Ectodermal cell (in vitro differentiated cells): ENCODE measurements around the gene SLC4A3. TPM values are rescaled to one million over a fixed set of nuclear protein-coding genes. Genes with fewer than 3 reads are reported as not detected.

Experiments
- H3K27ac ChIP-seq: 2 replicates; pipeline ENCODE4 v1.7.0; 2013; ENCODE audit warnings: mild to moderate bottlenecking, low read depth, low read length; ENCODE audit not compliant: insufficient read depth, poor library complexity, severe bottlenecking
- H3K27me3 ChIP-seq: 2 replicates; pipeline ENCODE4 v1.7.0; 2013; ENCODE audit warnings: mild to moderate bottlenecking, low read length; ENCODE audit not compliant: insufficient read depth, control insufficient read depth, poor library complexity, severe bottlenecking
- H3K36me3 ChIP-seq: one replicate; pipeline ENCODE4 v1.7.0; 2013; ENCODE audit warnings: low read length; ENCODE audit not compliant: control insufficient read depth, insufficient read depth
- H3K4me1 ChIP-seq: one replicate; pipeline ENCODE4 v1.7.0; 2013; ENCODE audit warnings: low read length; ENCODE audit not compliant: control insufficient read depth, insufficient read depth
- H3K4me3 ChIP-seq: 2 replicates; pipeline ENCODE4 v1.7.0; 2013; ENCODE audit warnings: low read depth, low read length, control low read depth; ENCODE audit not compliant: insufficient read depth
- H3K9me3 ChIP-seq: 2 replicates; pipeline ENCODE4 v1.7.0; 2013; ENCODE audit warnings: mild to moderate bottlenecking, low read length, moderate library complexity; ENCODE audit not compliant: control insufficient read depth
- WGBS, 2 experiments: methylation state at CpG; one replicate each; pipeline ENCODE4 v1.1.7; 2013; ENCODE audit warnings: missing lambda C conversion rate in 2 of 2; 5-methylcytosine and 5-hydroxymethylcytosine counted together
- polyA plus RNA-seq, 4 experiments: library from polyadenylated mRNA; stranded (reverse); fragments of 50-300 nt; gene quantifications; one replicate each; pipeline ENCODE4 v1.2.3, GENCODE V29; 2013

SLC4A3 gene
- polyA plus RNA-seq (2013, experiment 1 of 4), result 3.0 TPM
- 4.4 TPM for polyA plus RNA-seq (2013, experiment 2 of 4)
- polyA plus RNA-seq (2013, experiment 3 of 4), result 2.7 TPM
- 3.9 TPM for polyA plus RNA-seq (2013, experiment 4 of 4)

- Histone ChIP-seq H3K27ac (no peak within 1 kb of the TSS), H3K4me1 (peaks cover 7% of the 10 kb centered on the region), H3K4me3 (peak within 1 kb of the TSS; percentile 62), H3K36me3 (no peaks in the 10 kb centered on the region), H3K9me3 (no peaks in the 10 kb centered on the region), H3K27me3 (peaks cover 41% of the 10 kb centered on the region)
- 2 to 3% methylated on average over 92 to 103 of the region's 103 CpGs for WGBS, 2 experiments
Measured at GRCh38 chr2:219627103-219628100, at the start of gene SLC4A3. Gene SLC4A3 (plus strand): TSS chr2:219627630. CDS start chr2:219627993, 363 bp downstream.

- 85 to 92% methylated on average over 8 of the region's 8 CpGs for WGBS, 2 experiments
- Histone ChIP-seq H3K9me3 (no peaks in the 10 kb centered on the region), H3K27me3 (no peaks in the 10 kb centered on the region), H3K4me3 (no peak overlapping the region), H3K4me1 (peaks cover 38% of the 10 kb centered on the region), H3K27ac (no peak overlapping the region), H3K36me3 (no peaks in the 10 kb centered on the region)
Measured at GRCh38 chr2:219578811-219579613, 48.4 kb upstream of the SLC4A3 start.

GRCh38 chr2:219581346-219581745 is 46.1 kb upstream of the SLC4A3 start:
- no peak overlapping the region for H3K4me3 ChIP-seq
- no peaks in the 10 kb centered on the region for H3K36me3 ChIP-seq
- WGBS, 2 experiments, result 84 to 96% methylated on average over 2 of the region's 2 CpGs
- no peak overlapping the region for H3K27ac ChIP-seq
- H3K4me1 ChIP-seq, result peaks cover 31% of the 10 kb centered on the region
- H3K27me3 ChIP-seq, result no peaks in the 10 kb centered on the region
- no peaks in the 10 kb centered on the region for H3K9me3 ChIP-seq

- H3K4me1 ChIP-seq, result no peaks in the 10 kb centered on the region
- H3K27ac ChIP-seq, result no peak overlapping the region
- H3K4me3 ChIP-seq, result no peak overlapping the region
- no peaks in the 10 kb centered on the region for H3K27me3 ChIP-seq
- H3K9me3 ChIP-seq, result no peaks in the 10 kb centered on the region
- no peaks in the 10 kb centered on the region for H3K36me3 ChIP-seq
- 56 to 71% methylated on average over 3 to 4 of the region's 4 CpGs for WGBS, 2 experiments
Measured at GRCh38 chr2:219591091-219591490, 36.3 kb upstream of the SLC4A3 start.

GRCh38 chr2:219592736-219593135 is 34.7 kb upstream of the SLC4A3 start:
- H3K4me1 ChIP-seq, result no peaks in the 10 kb centered on the region
- no peaks in the 10 kb centered on the region for H3K27me3 ChIP-seq
- no peaks in the 10 kb centered on the region for H3K9me3 ChIP-seq
- WGBS, 2 experiments, result 90 to 92% methylated on average over 6 of the region's 6 CpGs
- H3K4me3 ChIP-seq, result no peak overlapping the region
- no peak overlapping the region for H3K27ac ChIP-seq
- H3K36me3 ChIP-seq, result no peaks in the 10 kb centered on the region

- Histone ChIP-seq H3K36me3 (no peaks in the 10 kb centered on the region), H3K27ac (no peak overlapping the region), H3K4me1 (no peaks in the 10 kb centered on the region), H3K9me3 (no peaks in the 10 kb centered on the region), H3K4me3 (no peak overlapping the region), H3K27me3 (no peaks in the 10 kb centered on the region)
- 92 to 96% methylated on average over 2 of the region's 2 CpGs for WGBS, 2 experiments
Measured at GRCh38 chr2:219593154-219593553, 34.3 kb upstream of the SLC4A3 start.

GRCh38 chr2:219595256-219595655 is 32.2 kb upstream of the SLC4A3 start:
- Histone ChIP-seq H3K36me3 (no peaks in the 10 kb centered on the region), H3K4me1 (no peaks in the 10 kb centered on the region), H3K27ac (no peak overlapping the region), H3K27me3 (no peaks in the 10 kb centered on the region), H3K4me3 (no peak overlapping the region), H3K9me3 (no peaks in the 10 kb centered on the region)
- WGBS, 2 experiments, result 64 to 71% methylated on average over 2 to 3 of the region's 3 CpGs

GRCh38 chr2:219596954-219597551 is 30.4 kb upstream of the SLC4A3 start:
- WGBS, 2 experiments, result 12 to 13% methylated on average over 19 of the region's 19 CpGs
- peak overlapping the region; percentile 86 for H3K4me3 ChIP-seq
- no peaks in the 10 kb centered on the region for H3K9me3 ChIP-seq
- H3K27ac ChIP-seq, result peak overlapping the region; percentile 93
- no peaks in the 10 kb centered on the region for H3K36me3 ChIP-seq
- no peaks in the 10 kb centered on the region for H3K4me1 ChIP-seq
- H3K27me3 ChIP-seq, result no peaks in the 10 kb centered on the region

- Histone ChIP-seq H3K9me3 (no peaks in the 10 kb centered on the region), H3K36me3 (no peaks in the 10 kb centered on the region), H3K4me3 (peak within 1 kb of the TSS; percentile 86), H3K27me3 (no peaks in the 10 kb centered on the region), H3K4me1 (no peaks in the 10 kb centered on the region), H3K27ac (peak within 1 kb of the TSS; percentile 93)
- 0 to 1% methylated on average over 57 of the region's 57 CpGs for WGBS, 2 experiments
Measured at GRCh38 chr2:219597552-219598307, 29.7 kb upstream of the SLC4A3 start, which contains the start of gene STK11IP. Gene STK11IP (plus strand): TSS chr2:219597857. CDS start chr2:219598120, 263 bp downstream.
